HEK293 (cell line): Measurements from ENCODE around the gene KCNQ1.

Experiments
- CTCF ChIA-PET: fragments of 350-600 bp; formaldehyde crosslinking; extraction: SDS; loops from one replicate; lab custom pipeline; 2021; ENCODE audit warnings: antibody characterized with exemption; lab: Yijun Ruan, JAX
- POLR2A ChIA-PET: fragments of 300-600 bp; formaldehyde crosslinking; extraction: SDS; loops from one replicate; lab custom pipeline; 2020; ENCODE audit warnings: antibody characterized with exemption, inconsistent platforms; lab: Yijun Ruan, JAX
- H3K27ac ChIP-seq: fragments of 200-500 bp; sonication (Bioruptor generic); 2 replicates; pipeline ENCODE4 v1.5.1; 2014; ENCODE audit warnings: low read depth, low read length, control low read depth, inconsistent platforms; ENCODE audit errors: extremely low read depth
- H3K36me3 ChIP-seq, 2 experiments: fragments of 200-500 bp in 1 of 2; sonication (Bioruptor generic) in 1 of 2; 1 replicate in 1 of 2; 2 replicates in 1 of 2; pipeline ENCODE4 v1.5.1; 2014 to 2017; ENCODE audit warnings: inconsistent platforms in 2 of 2, low read length in 2 of 2; ENCODE audit not compliant: control insufficient read depth in 2 of 2, insufficient read depth in 1 of 2
- H3K4me1 ChIP-seq: fragments of 200-500 bp; sonication (Bioruptor generic); 2 replicates; pipeline ENCODE4 v1.5.1; 2014; ENCODE audit warnings: mild to moderate bottlenecking, low read length, inconsistent platforms; ENCODE audit not compliant: control insufficient read depth, insufficient read depth
- H3K4me3 ChIP-seq: 2 replicates; pipeline ENCODE4 v1.5.1; 2011; ENCODE audit warnings: low read depth, mild to moderate bottlenecking, control low read depth, low read length, moderate library complexity
- H3K9me3 ChIP-seq: fragments of 200-500 bp; sonication (Bioruptor generic); 2 replicates; pipeline ENCODE4 v1.5.1; 2014; ENCODE audit warnings: low read depth, low read length, inconsistent platforms; ENCODE audit not compliant: control insufficient read depth, insufficient read depth
- HOXA7 ChIP-seq: sonication (generic); formaldehyde crosslinking; IDR thresholded peaks from 2 replicates; pipeline ENCODE4 v1.8.1; 2022; ENCODE audit warnings: missing genetic modification reagents, borderline replicate concordance
- OVOL3 ChIP-seq: fragments of 450-650 bp; formaldehyde crosslinking; IDR thresholded peaks from 2 replicates; pipeline ENCODE4 v1.5.1; 2016; ENCODE audit warnings: missing biosample characterization, missing genetic modification characterization
- PRDM1 ChIP-seq: fragments of 450-650 bp; formaldehyde crosslinking; IDR thresholded peaks from 2 replicates; pipeline ENCODE4; 2016; ENCODE audit warnings: missing biosample characterization, missing genetic modification characterization
- SALL2 ChIP-seq: fragments of 450-650 bp; formaldehyde crosslinking; IDR thresholded peaks from 2 replicates; pipeline ENCODE4 v1.5.0; 2017; ENCODE audit warnings: missing biosample characterization, mild to moderate bottlenecking, missing genetic modification characterization, borderline replicate concordance
- SP2 ChIP-seq: fragments of 450-650 bp; formaldehyde crosslinking; IDR thresholded peaks from 2 replicates; pipeline ENCODE4 v1.5.1; 2016; ENCODE audit warnings: missing biosample characterization, missing genetic modification characterization
- ZBTB11 ChIP-seq: fragments of 450-650 bp; formaldehyde crosslinking; conservative IDR thresholded peaks from 2 replicates; pipeline ENCODE4 v1.5.1; 2016; ENCODE audit warnings: low read depth, missing biosample characterization, missing genetic modification characterization
- ZFP41 ChIP-seq: fragments of 450-650 bp; formaldehyde crosslinking; IDR thresholded peaks from 2 replicates; pipeline ENCODE4 v1.5.1; 2016; ENCODE audit warnings: missing biosample characterization, missing genetic modification characterization, borderline replicate concordance
- ZNF112 ChIP-seq: fragments of 450-650 bp; formaldehyde crosslinking; IDR thresholded peaks from 2 replicates; pipeline ENCODE4 v1.5.0; 2017; ENCODE audit warnings: missing biosample characterization, missing genetic modification characterization
- ZNF138 ChIP-seq: fragments of 450-650 bp; formaldehyde crosslinking; IDR thresholded peaks from 2 replicates; pipeline ENCODE4 v1.5.1; 2016; ENCODE audit warnings: missing biosample characterization, missing genetic modification characterization, borderline replicate concordance
- ZNF398 ChIP-seq: fragments of 450-650 bp; formaldehyde crosslinking; IDR thresholded peaks from 2 replicates; pipeline ENCODE4 v1.5.1; 2017; ENCODE audit warnings: missing biosample characterization, missing genetic modification characterization
- ZNF473 ChIP-seq: fragments of 450-650 bp; formaldehyde crosslinking; IDR thresholded peaks from 2 replicates; pipeline ENCODE4 v1.5.1; 2017; ENCODE audit warnings: missing biosample characterization, missing genetic modification characterization
- ZNF514 ChIP-seq: fragments of 450-650 bp; formaldehyde crosslinking; IDR thresholded peaks from 2 replicates; pipeline ENCODE4 v1.5.1; 2016; ENCODE audit warnings: missing biosample characterization, missing genetic modification characterization
- ZNF626 ChIP-seq: fragments of 450-650 bp; sonication (Bioruptor Pico); formaldehyde crosslinking; IDR thresholded peaks from 2 replicates; pipeline ENCODE4 v1.5.1; 2018; ENCODE audit warnings: missing biosample characterization, missing genetic modification characterization, inconsistent platforms
- ZNF639 ChIP-seq: fragments of 450-650 bp; formaldehyde crosslinking; IDR thresholded peaks from 2 replicates; pipeline ENCODE4 v1.5.1; 2016; ENCODE audit warnings: missing biosample characterization, missing genetic modification characterization
- ZNF654 ChIP-seq: fragments of 450-650 bp; formaldehyde crosslinking; IDR thresholded peaks from 2 replicates; pipeline ENCODE4 v1.5.1; 2016; ENCODE audit warnings: low read depth, missing biosample characterization, missing genetic modification characterization
- ZNF670 ChIP-seq: fragments of 450-650 bp; formaldehyde crosslinking; IDR thresholded peaks from 2 replicates; pipeline ENCODE4 v1.5.1; 2016; ENCODE audit warnings: missing biosample characterization, missing genetic modification characterization, low read depth
- ZSCAN5A ChIP-seq: fragments of 450-650 bp; formaldehyde crosslinking; IDR thresholded peaks from 2 replicates; pipeline ENCODE4 v1.5.1; 2016; ENCODE audit warnings: missing biosample characterization, missing genetic modification characterization

The KCNQ1 gene

GRCh38 chr11:2452321-2453012, 7.7 kb downstream of the KCNQ1 start:
- Histone ChIP-seq H3K36me3 (no peaks in the 10 kb centered on the region), H3K9me3 (no peaks in the 10 kb centered on the region), H3K4me3 (no peak overlapping the region), H3K4me1 (no peaks in the 10 kb centered on the region), H3K27ac (no peak overlapping the region)
- TF ChIP-seq ZNF473 (tag by site-specific recombination) = no peak
- no peak for TF ChIP-seq ZFP41
- TF ChIP-seq ZNF112 (tag by site-specific recombination) = no peak
- TF ChIP-seq ZNF626 (tag by site-specific recombination) = no peak
- no peak for TF ChIP-seq PRDM1 (tag by site-specific recombination)
- TF ChIP-seq ZNF138 (tag by site-specific recombination) = no peak
- no peak for TF ChIP-seq HOXA7 (CRISPR knock-in tag)
- no peak for TF ChIP-seq SALL2
- TF ChIP-seq ZNF654 = no peak
- no peak for TF ChIP-seq SP2 (tag by site-specific recombination)
- no peak for TF ChIP-seq ZNF639 (tag by site-specific recombination)
- TF ChIP-seq ZBTB11 (tag by site-specific recombination) = no peak
- no peak for TF ChIP-seq ZSCAN5A (tag by site-specific recombination)
- ChIA-PET POLR2A (no interaction called here), CTCF (no interaction called here)

- no peaks in the 10 kb centered on the region for H3K9me3 ChIP-seq
- no peak overlapping the region for H3K27ac ChIP-seq
- ChIA-PET POLR2A (no interaction called here), CTCF (no interaction called here)
- no peak overlapping the region for H3K4me3 ChIP-seq
- H3K4me1 ChIP-seq = no peaks in the 10 kb centered on the region
- no peaks in the 10 kb centered on the region for H3K36me3 ChIP-seq
- no peak for TF ChIP-seq ZNF398
- no peak for TF ChIP-seq OVOL3
- TF ChIP-seq ZNF514 = no peak
- TF ChIP-seq ZNF670 = no peak
- TF ChIP-seq ZNF626 (tag by site-specific recombination) = no peak
These were observed 8.6 kb downstream of the KCNQ1 start for GRCh38 chr11:2453436-2453835.
